CD4-positive, alpha-beta T cell treated with Interleukin-15 for 1 hour (primary cell): Measurements from ENCODE around the gene GPC5.

ENCODE experiments used
- DNase-seq: peaks from one replicate; pipeline ENCODE4 v3.0.0-alpha.2; 2020

Gene GPC5

DNA sequence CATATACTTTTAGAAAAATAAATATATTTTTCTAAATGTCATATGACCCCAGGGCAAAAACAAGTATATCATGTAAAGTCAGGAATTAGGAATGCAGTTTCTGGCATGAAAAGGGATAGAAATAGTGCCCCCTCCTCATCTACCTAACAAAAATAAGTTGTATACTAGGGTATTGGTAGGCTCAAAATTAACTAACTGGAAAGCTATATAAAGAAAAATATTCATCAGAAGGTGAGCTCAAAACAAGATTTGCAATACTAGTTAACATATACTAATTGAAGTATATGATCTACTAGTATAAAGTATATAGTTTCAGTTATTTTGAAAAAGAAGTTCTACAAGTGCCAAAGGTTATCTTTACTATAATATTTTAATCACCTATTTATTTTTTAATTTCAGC lies 200.2 kb downstream of the GPC5 start:
- DNase-seq, result no peak

DNA sequence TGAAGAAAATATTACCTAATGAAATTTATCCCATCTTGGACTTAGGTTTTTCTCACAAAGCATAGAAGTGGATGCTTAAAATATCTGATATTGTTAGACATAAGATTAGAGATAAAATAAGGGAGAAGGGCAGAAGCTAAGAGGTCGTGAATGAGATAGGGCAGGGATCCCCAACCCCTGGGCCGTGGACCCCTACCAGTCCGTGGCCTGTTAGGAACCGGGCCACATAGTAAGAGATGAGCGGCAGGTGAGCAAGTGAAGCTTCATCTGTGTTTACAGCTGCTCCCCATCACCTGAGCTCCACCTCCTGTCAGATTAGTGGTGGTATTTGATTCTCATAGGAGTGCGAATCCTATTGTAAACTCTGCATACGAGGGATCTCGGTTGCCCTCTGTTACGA lies 202.9 kb downstream of the GPC5 start:
- DNase-seq, result no peak

DNA sequence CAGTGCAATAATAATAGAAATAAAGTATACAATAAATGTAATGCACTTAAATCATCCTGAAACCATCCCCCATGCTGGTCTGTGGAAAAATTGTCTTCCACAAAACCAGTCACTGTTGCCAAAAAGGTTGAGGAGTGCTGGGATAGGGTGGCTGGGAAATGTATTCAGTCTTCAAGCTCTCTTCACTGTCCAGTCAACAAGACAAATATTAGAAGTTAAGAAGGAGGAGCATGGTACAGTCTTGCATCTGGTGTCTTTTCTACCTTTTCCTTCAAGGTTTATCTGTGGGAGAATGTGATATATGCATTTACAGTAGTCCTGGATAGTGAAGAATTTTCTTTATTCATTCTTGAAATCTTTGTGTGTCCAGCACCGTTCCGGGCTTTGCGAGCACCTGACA lies 203.4 kb downstream of the GPC5 start:
- DNase-seq, result no peak

DNA sequence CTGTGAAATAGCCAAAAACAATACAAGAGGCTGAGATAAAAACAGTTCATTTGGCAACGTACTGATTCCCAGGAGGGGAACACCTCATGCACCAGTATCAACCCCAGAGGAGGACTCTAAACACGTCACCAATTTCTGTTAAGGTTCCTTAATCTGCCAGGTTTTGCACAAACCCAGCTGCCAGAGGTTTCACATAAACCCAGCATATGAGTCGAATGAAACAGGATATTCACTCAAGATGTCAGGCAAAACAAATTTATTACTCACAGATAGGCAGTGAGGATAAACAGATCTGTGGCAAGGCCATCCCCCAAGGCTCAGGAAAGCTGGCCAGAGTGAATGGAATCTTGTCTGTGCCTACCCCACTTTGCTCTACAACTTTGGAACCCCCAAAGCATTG lies 210.9 kb downstream of the GPC5 start:
- no peak for DNase-seq

DNA sequence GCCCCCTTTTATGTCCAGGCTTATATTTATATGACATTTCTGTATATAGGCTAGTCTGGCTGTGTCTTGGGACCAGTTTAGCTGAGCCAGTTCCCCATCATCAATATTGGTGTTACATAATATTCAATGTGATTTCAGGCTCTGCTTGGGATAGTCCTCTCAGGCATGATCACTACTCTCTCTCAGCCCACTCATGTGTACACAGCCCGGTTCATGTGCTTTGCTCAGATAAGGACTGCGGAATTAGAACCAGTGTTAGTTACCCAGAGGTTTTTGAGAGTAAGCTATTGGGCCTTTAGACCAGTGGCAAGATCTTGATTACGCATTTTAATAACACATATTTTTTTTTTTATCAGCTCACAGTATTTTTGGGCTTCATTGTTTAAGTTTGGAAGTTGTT lies 219.9 kb downstream of the GPC5 start:
- DNase-seq, result no peak

DNA sequence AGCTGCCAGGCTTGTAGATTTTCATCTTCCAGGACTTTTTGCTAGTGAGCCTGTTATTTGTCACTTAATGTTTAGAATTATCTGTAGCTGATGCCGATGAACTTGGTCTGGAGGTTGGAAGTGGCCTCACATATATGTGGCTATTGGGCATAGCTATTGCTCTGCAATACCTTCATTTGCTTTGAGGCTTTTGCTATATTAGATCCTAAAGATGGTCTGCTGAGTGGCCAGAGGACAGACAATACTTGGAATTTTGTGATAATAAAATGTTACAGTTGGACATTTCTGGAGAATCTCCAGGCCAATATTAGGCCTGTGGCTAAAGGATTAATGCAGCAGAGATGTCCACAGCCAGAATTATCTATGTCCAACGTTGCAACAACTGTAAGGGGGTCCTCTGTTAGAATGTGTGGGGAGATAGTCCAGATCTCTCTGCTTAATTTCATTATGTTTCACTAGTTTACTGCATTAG lies 222.3 kb downstream of the GPC5 start:
- no peak for DNase-seq

DNA sequence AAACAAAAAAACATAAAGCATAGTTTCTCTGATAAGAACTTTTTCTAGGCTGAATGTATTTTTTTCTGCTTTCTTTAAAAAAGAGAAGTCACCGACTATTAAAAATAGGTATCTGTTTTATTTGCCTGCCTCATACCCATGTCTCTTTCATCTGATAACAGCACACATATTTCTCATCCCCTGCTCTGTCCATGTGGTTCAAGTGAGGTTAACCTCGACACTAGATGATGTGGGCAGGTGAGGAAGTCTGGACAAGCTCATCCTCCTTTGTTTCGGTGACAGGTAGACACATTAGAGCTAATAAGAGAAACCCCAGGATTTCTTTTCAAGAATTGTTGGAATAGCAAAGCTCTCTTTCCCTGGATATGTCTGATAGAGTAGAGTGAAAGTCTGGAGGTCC lies 222.7 kb downstream of the GPC5 start:
- no peak for DNase-seq

DNA sequence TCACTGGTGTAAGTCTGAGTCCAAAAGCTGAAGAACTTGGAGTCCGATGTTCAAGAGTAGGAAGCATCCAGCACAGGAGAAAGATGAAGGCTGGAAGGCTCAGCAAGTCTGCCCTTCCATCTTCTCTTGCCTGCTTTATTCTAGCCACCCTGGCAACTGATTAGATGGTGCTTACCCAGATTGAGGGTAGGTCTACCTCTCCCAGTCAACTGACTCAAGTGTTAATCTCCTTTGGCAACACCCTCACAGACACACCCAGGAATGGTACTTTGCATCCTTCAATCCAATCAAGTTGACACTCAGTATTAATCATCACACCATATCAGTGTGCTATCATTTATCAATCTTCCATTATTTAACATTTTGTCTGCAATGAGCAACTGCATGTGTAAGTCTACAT lies 223.5 kb downstream of the GPC5 start:
- DNase-seq, result no peak

DNA sequence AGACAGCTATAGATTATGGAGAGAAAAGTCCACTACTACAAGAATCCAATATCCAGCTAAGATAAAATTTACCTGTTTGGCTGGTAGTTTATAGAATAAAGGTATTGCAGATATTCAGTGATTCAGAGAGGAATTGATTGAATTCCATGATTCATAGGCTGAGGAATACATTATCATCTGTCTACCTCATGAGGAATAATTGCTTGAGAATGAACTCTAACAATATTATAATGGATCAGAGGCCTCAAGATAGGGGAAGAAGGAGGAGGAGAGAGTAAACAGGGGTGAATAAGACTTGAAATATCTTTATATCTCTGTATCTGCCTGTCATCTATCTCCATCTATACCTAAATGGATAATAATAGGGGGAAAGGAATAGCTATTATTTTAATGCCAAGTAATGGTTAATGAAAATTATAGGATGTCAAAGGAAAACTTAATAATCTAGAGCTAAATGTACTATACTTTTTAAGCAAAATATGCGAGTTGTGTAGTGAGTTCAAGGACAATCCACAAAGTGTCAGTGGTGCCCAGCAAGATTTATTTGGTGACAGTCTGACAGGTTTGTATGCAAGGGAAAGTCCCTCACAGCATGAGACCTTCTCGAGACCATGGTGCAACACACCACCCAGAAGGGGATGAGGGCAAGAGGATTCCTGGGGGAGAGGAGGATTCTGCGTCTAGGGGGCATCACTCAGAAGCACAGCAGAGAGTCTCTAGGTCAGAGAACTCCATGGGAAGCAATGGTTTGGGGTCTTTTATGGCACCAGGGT lies 224.5 kb downstream of the GPC5 start:
- no peak for DNase-seq

DNA sequence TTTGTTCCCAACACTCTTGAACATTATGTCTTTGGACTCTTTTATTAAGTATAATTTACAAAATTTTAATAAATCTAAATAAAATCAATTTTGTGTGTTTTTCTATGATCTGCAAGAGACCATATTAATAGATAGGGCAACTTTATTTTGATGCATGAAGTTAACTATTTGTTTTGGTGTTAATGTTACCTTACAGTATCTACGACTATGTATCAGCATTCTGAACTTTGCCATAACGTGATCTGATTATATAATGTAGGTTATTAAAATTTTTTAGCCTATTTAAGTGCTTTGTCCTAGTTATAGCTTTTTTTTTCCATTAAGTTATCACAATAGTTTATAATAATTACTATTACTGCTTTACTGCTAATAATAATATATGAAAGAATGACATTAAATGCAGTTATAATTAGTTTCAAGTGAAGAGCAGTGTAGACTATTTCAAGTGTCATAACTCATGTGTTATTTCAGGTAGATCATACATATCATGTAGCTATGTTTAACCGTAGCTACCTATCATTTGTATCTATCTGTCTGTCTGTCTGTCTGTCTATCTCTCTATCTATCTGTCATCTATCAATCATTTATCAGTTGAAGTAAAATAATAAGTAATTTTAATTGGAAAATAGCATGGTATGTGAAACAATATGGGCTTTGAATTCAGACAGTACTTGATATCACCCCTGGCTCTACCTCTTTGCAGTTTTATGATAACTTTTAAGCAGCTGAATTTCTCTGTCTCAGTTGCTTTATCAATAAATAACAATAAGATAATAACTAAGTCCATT lies 229.7 kb downstream of the GPC5 start:
- DNase-seq, result no peak

DNA sequence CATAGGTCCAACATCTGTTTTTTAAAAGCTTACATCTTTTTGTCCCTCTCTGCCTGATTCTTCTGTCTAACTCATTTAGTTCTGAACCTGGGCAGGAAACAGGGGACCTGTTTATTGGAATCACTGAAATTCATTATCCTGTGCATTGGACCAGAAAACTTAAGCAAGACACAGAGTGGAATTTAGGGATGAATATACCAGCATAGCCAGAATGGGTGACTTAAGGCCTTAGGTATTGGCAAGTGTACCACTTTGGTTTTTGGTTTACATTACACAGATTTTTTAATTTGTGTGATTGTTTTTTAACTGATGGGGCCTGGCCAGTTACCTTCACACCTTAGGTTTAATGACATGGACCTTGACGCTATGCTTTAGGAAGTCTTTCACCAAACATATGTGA lies 232.5 kb downstream of the GPC5 start:
- no peak for DNase-seq

DNA sequence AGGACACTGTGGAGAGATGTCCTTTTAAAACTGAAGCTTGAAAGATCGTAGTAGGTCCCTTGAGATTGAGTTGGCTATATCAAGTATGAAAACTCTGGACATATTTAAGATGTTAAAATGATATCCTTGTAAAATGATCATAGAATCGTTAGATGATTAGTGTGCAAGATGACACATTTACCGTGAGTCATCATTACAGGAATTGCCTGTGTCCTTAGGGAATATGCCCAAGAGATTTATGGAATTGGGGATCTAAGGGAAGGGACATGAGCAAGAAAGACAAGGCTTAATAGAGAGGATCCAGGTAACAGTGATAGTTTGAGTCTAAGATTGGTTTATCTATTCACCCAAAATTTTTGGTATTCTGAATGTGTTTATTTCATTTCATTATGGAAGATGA lies 233.7 kb downstream of the GPC5 start:
- DNase-seq, result no peak

DNA sequence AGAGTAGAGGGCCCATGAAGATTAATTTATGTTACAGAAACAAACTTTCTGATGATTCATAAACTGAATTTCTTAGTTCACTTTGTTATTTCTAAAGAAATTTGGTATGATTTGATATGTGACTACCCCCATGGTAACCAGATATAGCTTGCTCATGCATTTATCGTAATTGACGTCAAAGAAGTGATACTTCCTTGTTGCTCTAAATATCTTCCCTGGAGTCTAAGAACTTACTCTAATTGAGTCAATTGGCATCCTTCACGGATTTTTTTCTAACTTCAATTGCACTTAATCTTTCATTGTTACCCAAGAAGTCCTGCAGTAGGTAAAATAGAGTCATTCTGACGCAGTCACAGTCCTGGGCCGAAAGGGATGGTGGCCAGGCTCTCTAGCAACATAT lies 240.9 kb downstream of the GPC5 start:
- DNase-seq, result no peak

DNA sequence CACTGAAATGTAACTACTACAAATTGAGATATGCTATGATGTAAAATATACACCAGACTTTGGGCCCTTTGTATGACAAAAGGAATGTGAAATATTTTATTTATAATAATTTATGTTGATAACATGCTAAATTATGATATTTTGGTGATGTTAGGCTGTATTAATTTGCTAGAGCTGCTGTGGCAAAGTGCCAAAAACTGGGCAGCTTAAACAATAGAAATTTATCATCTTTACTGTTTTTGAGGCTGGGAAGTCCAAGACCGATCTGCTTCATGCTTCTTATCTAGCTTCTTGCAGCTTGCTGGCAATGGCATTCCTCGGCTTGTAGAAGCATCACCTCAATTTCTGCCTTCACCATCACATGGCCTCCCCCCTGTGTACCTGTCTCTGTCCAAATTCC lies 245.0 kb downstream of the GPC5 start:
- DNase-seq, result no peak

DNA sequence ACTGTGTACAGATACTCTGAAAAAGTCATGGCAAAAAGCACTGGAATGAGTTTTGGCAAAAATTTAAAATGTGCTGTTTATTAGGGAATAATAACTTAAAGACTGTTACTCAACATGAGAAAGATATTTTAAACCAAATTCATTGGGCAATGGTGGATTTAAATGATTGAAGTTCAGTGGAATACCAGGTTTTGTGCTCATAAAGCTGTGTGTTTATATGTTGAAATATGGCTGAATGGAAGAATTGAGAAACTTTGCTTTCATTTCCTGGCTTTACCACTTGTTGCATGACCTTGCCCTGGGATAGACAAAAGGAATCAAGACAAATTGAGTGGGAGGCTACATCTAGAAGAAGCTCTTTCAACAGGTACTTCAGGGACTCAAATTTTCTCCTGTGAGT lies 246.4 kb downstream of the GPC5 start:
- DNase-seq, result no peak

DNA sequence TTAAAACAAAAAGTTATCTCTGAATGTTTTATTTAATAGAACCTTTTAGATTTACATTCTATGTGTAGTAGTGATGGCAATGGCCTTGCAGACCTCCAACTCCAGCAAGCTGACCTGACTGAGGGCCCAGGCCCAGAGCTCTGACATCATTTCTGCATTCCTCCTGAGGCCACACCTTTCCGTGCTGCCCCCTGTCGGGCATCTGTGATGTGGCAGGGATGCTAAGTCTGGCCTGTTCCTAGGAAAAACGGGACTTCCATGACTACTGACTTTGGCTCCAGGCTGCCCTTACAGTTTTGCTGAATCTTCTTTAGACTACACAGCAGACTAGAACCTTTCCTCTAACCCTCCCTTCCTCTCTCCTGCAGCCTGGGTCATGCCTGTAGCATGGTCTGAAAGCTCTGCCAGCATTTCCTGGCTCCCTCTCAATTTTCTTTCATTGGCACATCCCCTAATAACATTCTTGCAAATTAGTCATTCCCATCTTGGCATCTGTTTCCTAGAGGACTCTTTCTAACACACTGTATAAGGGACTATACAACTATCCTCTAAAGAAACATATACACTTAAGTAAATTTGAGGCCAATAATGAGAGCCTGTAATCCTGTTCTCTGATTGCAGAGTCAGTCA lies 249.1 kb downstream of the GPC5 start:
- DNase-seq, result no peak

DNA sequence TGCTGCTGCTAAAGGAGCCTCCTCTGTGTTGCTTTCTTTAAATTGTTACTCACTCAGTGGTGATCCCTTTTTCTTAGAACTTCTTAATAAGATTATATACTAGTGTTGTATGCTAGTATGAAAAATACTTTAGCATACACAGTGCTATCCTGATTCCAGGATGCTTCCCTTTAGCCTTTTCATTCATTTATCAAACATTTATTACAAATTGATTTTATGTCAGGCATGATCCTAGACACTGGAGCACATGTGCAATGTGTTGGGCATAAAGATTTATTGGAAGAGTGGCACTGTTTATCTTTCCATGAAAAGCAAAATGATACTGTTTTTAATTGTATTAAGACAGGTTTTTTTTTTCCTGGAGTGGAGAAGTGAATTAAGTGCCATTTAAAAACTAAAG lies 249.6 kb downstream of the GPC5 start:
- no peak for DNase-seq

DNA sequence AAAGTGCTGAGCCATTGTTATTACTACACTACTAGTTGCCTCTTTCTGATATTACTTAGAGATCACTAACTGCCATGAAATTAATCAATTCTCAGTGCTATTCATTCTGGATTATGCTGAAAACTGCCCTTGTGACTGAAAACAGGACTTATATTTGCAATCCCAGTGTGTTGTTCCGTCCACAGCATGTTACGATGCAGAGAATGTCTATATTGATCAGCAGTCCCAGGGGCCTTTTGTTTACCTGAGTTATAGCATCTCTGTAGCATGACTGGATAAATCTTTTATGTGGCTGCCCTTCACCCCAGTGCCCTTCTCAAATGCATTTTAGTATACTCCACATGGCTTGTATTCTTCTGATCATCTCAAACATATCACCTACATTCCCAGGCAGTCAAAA lies 251.0 kb downstream of the GPC5 start:
- no peak for DNase-seq

DNA sequence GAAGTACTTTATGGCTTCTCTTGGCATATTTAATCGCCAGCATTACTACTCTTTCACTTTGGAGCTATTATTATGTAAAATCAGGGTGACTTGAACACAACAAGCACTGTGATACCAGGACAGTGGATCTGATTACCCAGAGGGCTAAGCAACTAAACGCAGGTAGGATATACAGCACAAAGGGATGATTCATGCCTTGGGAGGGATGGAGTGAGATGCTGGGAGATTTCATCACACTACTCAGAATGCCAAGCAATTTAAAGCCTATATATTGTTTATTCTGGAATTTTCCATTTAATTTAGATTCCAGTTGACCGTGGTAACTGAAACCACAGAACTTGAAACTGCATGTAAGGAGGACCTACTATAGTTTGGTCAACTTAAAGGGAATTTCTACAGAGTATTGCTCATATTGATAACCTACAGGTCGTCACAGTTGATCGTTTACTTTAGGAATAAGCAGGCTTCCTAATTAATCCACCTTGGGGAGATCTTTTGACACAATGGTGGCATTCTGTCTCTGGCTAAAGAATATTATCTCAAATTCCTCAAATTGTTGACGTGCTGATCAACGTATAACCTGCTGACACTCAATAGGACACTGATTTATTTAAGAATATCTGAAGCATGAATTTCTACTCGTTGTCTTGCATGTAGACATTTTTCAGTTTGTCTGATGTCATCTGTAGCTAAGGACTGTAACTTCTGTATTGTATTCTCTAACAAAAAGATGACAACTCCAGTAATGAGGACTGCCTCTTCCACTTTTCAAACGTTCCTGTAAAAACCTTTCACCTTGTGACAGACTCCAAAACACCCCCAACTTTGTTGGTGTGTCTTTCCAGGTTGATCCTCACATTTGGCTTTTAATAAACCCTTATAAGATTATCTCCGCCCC lies 254.2 kb downstream of the GPC5 start:
- DNase-seq, result no peak

DNA sequence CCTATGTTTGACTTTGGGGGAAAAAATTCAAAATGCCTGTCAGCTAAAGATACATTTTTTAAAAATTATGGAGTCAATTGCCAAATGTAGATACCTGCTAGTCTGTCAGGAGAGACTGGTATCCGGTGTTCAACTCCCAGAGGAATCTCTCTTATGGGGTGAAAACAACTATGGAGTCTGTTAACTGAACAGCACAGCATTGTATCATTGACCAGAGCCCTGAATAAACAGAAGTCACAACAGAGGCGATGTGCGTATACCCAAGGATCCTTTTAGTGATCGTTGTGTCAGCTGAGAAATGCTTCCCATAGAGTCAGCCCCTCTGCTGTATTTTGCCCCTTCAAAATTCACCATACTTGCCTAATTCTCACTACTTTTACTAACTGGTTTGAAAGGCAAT lies 257.3 kb downstream of the GPC5 start:
- no peak for DNase-seq

DNA sequence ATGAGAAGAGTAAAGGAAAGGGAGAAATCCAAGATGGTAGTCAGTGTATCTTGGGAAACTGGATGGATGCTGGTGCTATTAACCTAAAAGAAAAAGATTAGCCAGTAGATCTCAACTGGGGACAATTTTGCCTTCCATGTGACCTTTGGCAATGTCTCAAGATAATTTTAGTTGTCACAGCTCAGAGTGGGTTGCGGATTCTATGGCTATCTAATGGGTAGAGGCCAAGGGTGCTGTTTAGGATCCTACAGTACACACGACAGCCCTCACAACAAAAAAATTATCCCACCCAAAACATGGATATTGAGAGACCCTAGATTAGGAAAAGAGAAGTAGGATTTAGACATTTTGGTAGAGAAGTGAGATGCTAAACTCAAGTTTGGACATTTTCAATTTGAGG lies 258.9 kb downstream of the GPC5 start:
- no peak for DNase-seq

DNA sequence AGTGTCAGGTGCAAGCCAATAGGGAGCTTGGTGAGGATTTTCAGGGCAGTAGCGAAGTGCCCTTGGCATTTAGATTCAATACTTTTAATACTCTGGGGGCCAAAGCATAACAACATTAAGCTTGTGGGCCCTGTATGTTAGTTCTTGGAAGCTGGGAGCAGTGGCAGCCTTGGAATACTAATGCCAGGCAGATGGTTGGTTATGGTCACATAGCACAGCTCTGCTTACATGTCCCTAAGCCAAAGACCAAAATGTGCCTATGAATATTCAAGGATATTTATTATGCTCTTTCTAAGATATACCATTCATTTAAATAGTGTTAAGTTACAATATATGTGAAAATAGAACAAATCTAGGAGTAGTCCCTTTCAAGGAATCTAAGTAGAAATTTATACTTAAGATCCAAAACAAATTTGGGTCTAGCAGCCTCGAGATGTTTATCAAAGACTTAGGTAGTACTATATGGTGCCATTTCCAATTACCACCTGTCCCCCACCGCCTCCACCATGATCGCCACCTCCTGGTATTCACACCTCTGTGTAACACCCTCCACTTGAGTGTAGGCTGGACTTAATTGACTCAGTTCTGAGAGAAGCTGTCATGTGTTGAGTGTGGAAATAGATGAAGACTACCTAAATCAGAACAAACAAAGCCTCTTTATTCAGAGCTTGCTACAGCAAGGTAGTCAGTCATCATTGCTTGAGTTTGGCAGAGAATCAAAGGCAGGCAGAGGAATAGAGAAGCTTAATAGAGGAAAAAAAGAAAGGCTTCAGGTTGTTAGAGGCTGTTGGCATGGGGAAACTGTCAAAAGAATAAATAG lies 261.0 kb downstream of the GPC5 start:
- DNase-seq, result no peak
